OCI-M1 (cell line): Measurements from ENCODE around the gene NTN4.
"Not testable (repeated sequence)": the region's sequence is repeated elsewhere in the genome, so short reads cannot be mapped to it uniquely, and the experiment has no call there.

Source experiments
- DNase-seq: peaks from one replicate; lab custom pipeline; 2025; lab: John Stamatoyannopoulos, UW

Gene NTN4

DNA sequence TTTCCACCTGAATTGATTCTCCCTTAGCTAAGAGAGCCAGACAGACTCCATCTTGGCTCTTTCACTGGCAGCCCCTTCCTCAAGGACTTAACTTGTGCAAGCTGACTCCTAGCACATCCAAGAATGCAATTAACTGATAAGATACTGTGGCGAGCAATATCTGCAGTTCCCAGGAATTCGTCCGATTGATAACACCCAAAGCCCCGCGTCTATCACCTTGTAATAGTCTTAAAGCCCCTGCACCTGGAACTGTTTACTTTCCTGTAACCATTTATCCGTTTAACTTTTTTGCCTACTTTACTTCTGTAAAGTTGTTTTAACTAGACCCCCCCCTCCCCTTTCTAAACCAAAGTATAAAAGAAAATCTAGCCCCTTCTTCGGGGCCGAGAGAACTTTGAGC lies 44.5 kb downstream of the NTN4 start:
- not testable (repeated sequence) for DNase-seq

DNA sequence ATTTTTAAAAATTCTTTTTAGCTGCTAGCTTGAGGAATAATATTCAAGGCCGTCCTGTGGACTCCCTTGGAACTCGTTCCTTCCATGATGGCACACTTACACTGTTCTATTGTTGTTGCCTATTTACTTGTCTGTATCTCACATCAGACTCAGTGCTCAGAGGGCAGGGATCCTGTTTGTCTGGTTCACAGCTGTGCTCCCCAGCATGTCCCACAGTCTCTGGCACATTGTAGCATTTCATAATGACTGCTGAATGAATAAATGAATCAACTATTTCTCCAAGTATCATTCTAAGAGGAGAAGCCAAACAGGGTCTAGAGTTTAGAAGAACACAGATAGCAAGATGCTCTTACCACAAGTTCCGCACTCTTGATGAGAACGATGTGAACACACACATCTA lies 48.0 kb downstream of the NTN4 start:
- no peak for DNase-seq

- DNase-seq: no peak
These were observed 48.9 kb downstream of the NTN4 start for GRCh38 chr12:95741635-95742034.

DNA sequence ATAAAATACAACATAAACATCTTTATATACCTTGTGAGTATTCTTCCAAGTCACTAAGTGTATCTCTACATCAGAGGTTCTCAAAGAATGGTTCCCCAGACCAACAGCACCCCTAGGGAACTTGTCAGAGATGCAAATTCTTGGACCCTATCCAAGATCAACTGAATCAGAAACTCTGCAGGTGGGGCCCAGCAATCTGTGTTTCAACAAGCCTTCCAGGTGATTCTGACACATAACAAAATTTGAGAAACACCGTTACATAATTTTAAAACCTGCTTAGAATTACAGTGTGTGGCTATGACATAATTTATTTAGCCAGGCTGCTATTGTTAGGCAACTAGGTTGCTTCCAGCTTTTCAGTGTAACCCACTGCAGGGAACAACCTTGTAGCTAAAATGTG lies 49.8 kb downstream of the NTN4 start:
- DNase-seq: no peak

GRCh38 chr12:95739561-95740313 lies 50.8 kb downstream of the NTN4 start:
- peak; percentile 39 for DNase-seq

DNA sequence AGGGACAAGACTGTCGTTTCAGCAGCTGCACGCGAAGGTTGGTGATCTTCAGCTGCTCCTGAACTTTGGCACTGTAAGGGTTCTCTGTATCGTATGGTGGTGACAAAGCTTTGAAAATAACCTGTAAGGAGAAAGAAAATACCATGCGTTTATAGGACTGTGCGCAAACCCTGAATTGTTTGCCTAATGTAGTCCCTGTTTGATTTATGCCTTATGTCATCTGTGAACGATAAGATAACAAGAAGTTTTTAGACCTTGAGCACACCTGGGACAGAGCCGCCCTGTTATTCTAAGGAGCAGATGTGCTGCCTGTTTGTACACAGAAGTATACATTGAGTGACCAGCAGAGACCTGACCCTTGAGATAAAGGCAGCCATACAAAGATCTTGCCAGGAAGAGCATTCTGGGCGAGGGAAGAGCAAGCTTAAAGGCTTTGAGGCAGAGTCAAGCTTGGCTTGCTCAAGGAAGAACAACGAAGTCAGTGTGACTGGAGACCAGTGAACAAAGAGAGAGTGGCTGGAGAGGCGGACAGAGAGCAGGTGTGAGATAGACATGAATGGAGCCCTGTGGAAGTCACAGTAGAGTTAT lies 52.4 kb downstream of the NTN4 start:
- no peak for DNase-seq

DNA sequence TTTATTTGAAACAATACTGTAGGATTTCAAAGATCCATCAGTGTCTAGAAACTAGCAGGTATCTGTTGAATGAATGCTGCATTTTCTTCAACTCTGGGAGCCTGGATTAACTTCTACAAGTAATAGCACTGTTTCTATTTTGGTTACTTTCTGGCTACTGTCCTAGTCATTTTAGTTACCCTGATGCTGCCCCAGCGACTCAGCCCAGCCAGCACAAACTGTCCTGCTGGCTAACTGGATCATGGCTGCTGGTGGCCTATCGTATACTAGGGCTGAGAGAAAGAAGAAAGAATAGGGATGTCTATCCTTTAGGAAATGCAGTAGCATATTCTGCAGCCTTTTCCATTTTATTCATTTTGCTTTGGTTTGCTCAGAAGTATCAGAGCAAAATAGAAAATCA lies 53.9 kb downstream of the NTN4 start:
- DNase-seq: no peak

GRCh38 chr12:95735728-95736127 lies 54.8 kb downstream of the NTN4 start:
- not testable (repeated sequence) for DNase-seq

- DNase-seq: no peak
These were observed 57.3 kb downstream of the NTN4 start for GRCh38 chr12:95733141-95733825.

GRCh38 chr12:95731519-95731958 lies 59.0 kb downstream of the NTN4 start:
- DNase-seq: no peak

DNA sequence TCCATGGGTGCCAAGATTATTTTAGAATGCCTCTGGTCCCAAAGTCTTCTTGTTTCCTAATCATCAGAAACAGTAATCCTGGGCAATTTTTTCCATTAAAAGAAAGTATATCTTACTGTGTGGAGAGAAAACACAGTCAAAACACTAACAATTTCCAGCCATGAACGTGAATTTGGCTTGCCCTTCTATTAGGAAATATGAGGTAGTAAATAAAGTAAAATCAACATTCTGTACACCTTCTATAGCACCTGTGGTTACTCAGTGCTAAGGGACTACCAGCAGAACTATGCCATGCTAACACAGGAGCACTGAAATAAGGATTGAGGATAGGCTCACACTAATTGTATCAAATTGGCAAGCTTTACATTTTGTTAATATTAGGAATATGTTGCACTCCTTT lies 60.1 kb downstream of the NTN4 start:
- no peak for DNase-seq

DNA sequence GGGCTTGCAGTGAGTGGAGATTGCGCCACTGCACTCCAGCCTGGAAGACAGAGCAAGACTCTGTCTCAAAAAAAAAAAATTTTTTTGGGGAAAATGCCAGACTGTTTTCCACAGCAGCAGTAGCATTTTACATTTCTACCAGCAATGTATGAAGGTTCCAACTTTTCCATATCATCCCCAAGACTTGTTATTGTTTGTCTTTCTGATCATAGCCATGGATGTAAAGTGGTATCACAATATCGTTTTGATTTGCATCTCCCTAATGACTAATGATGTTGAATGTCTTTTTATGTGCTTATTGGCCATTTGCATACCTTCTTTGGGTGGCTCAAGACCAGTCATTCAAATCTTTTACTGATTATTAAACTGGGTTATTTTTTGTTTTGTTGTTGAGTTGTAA lies 63.7 kb downstream of the NTN4 start:
- DNase-seq: no peak

GRCh38 chr12:95724767-95725166 lies 65.8 kb downstream of the NTN4 start:
- no peak for DNase-seq

DNA sequence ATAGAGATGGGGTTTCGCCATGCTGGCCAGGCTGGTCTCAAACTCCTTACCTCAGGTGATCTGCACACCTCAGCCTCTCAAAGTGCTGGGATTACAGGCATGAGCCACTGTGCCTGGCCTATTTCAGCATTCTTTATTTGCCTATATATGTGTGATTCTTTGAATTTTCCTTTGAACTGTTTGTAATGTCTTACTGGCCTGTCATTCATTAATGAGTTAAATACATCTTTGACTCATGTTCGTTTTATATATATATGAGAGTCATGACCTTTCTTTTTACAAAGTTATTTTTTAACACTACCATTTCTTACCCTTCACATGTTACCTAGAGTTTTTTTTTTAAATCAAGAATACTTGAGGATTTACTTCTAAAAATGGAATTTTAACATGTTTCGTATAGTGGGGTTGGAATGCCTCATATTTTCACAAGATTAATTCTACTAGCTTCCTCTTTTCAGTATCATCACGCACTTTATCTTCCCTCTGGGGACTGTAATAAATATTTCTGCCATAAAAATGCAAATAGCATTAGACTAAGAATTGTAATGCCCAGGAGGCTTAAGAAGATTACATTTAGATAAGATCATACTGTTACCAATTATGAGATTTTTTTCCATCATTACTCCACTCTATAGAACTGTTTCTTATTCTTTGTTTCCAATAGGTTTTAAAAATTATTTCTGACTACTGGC lies 66.7 kb downstream of the NTN4 start:
- DNase-seq: no peak

- DNase-seq: peak; percentile 11
These were observed 69.2 kb downstream of the NTN4 start for GRCh38 chr12:95721320-95721719.

GRCh38 chr12:95720146-95720545 lies 70.4 kb downstream of the NTN4 start:
- DNase-seq: no peak

- DNase-seq: no peak
These were observed 71.8 kb downstream of the NTN4 start for GRCh38 chr12:95718772-95719171.

GRCh38 chr12:95718006-95718431 lies 72.5 kb downstream of the NTN4 start:
- DNase-seq: no peak

DNA sequence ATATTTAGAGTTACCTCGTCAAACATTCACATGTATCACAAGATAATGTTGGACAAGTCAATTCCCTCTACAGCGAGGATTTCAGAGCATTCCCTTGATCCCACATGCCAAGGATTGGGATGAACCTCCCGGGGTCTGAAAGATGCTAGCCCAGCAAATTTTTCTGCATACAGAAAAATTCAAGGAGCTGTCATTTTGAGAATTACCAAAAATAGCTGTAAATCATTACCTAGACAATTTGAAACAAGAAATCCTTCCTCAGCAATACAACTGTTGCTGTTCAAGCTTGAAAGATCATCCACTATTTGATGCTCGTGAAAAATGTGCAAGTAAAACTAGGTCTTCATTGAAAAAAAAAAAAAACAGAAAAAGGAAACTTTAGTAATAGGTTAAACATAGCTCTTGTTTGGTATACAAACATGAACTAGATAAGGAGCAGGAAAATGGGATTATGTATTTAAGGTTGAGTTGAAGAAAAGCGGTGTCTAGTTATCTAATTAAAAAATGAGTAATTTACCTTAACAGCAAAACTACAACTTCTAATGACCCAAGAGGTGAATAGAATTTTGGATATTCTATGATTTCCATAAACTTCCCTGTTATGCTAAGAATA lies 73.1 kb downstream of the NTN4 start:
- no peak for DNase-seq

DNA sequence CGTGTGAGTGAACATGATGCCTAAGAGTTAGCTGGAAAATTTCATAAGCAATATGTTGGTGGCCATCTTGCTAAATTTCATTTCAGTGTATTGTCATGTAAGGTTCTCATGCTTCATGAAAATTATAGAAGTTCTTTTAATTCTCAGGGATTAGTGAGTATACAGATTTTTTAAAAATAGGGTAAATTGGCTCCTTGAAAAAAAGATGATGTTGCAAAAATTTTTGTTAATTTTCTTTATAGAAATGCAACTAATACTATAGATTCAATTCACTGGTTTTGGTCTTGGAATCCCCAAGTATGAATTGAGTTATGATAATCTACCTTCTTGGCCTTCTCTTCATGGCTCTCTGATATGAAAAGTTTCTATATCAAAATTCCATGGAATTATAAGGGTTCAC lies 75.4 kb downstream of the NTN4 start:
- DNase-seq: no peak

DNA sequence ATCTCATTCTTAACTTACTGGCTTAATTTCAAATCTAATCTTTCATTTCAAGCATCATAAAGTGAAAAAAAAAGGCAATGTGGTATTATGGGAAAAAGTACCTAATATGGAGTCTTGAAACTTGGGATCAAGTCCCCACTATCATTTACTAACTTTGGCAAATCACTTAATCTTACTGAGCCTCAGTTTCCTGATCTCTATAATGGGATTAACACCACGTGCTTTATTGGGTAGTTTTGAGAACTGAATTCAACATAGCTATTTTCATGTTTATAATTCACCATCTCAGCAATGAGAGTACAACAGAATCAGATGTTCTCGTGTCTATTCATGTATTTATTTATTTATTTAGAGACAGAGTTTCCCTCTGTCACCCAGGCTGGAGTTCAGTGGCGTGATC lies 78.3 kb downstream of the NTN4 start:
- no peak for DNase-seq

- DNase-seq: no peak
These were observed 80.2 kb downstream of the NTN4 start for GRCh38 chr12:95710386-95710785.
